GM12878 (cell line): ENCODE measurements around the gene CD52. TPM values are rescaled to one million over a fixed set of nuclear protein-coding genes. Genes with fewer than 3 reads are reported as not detected.

ENCODE experiments used
- BACH1 ChIP-seq: fragments of 450-650 bp; IDR thresholded peaks from 2 replicates; pipeline ENCODE4 v1.6.1; 2017; ENCODE audit warnings: mild to moderate bottlenecking, borderline replicate concordance
- CREM ChIP-seq: IDR thresholded peaks from 2 replicates; pipeline ENCODE4 v1.6.1; 2014; ENCODE audit warnings: antibody characterized with exemption, low read depth
- DPF2 ChIP-seq: fragments of 450-650 bp; IDR thresholded peaks from 2 replicates; pipeline ENCODE4 v1.6.1; 2017; ENCODE audit warnings: mild to moderate bottlenecking
- E2F8 ChIP-seq: fragments of 450-650 bp; IDR thresholded peaks from 2 replicates; pipeline ENCODE4 v1.6.1; 2018; ENCODE audit warnings: mild to moderate bottlenecking, low read depth, moderate library complexity; ENCODE audit not compliant: partially characterized antibody
- ESRRA ChIP-seq: IDR thresholded peaks from 2 replicates; pipeline ENCODE4 v1.6.1; 2012; ENCODE audit warnings: mild to moderate bottlenecking, low read length, improper control_type of control experiment
- ETV6 ChIP-seq, 2 experiments: fragments of 450-650 bp in 1 of 2; IDR thresholded peaks in 1 of 2; conservative IDR thresholded peaks in 1 of 2; 2 replicates each; pipeline ENCODE4 v1.6.1; 2014; ENCODE audit warnings: antibody characterized with exemption in 1 of 2, borderline replicate concordance in 1 of 2, low read depth in 1 of 2, mild to moderate bottlenecking in 1 of 2, moderate library complexity in 1 of 2
- FOXM1 ChIP-seq: IDR thresholded peaks from 2 replicates; pipeline ENCODE4 v1.6.1; 2012; ENCODE audit warnings: low read depth, mild to moderate bottlenecking, inconsistent platforms, low read length, moderate library complexity
- IKZF1 ChIP-seq: fragments of 450-650 bp; conservative IDR thresholded peaks from 2 replicates; pipeline ENCODE4 v1.6.1; 2017; ENCODE audit warnings: antibody characterized with exemption, mild to moderate bottlenecking
- MAX ChIP-seq: IDR thresholded peaks from 2 replicates; pipeline ENCODE4 v1.6.1; 2012; ENCODE audit warnings: low read depth, low read length, improper control_type of control experiment
- MLLT1 ChIP-seq: fragments of 450-650 bp; IDR thresholded peaks from 2 replicates; pipeline ENCODE4 v1.6.1; 2016; ENCODE audit warnings: mild to moderate bottlenecking
- MTA2 ChIP-seq: fragments of 450-650 bp; IDR thresholded peaks from 2 replicates; pipeline ENCODE4 v1.6.1; 2016; ENCODE audit warnings: low read depth, mild to moderate bottlenecking, moderate library complexity
- NBN ChIP-seq: fragments of 450-650 bp; IDR thresholded peaks from 2 replicates; pipeline ENCODE4 v1.6.1; 2016
- POLR2A ChIP-seq: IDR thresholded peaks from 2 replicates; pipeline ENCODE4 v1.6.1; 2011; ENCODE audit warnings: low read depth, mild to moderate bottlenecking, low read length
- SPI1 ChIP-seq: IDR thresholded peaks from 2 replicates; pipeline ENCODE4 v1.6.1; 2011; ENCODE audit warnings: low read depth, mild to moderate bottlenecking, low read length, moderate library complexity, borderline replicate concordance; ENCODE audit not compliant: insufficient read depth
- TCF3 ChIP-seq: IDR thresholded peaks from 2 replicates; pipeline ENCODE4 v1.6.1; 2012; ENCODE audit warnings: low read depth, mild to moderate bottlenecking, low read length, borderline replicate concordance; ENCODE audit not compliant: insufficient read depth
- USF2 ChIP-seq: IDR thresholded peaks from 2 replicates; pipeline ENCODE4 v1.6.1; 2011; ENCODE audit warnings: low read depth, low read length, improper control_type of control experiment, borderline replicate concordance
- YY1 ChIP-seq: IDR thresholded peaks from 2 replicates; pipeline ENCODE4 v1.6.1; 2011; ENCODE audit warnings: low read depth, mild to moderate bottlenecking, low read length
- ZNF687 ChIP-seq: fragments of 450-650 bp; IDR thresholded peaks from 2 replicates; pipeline ENCODE4 v1.6.1; 2017; ENCODE audit warnings: mild to moderate bottlenecking, moderate library complexity
- polyA plus RNA-seq, 11 experiments: library from polyadenylated mRNA; depleted of rRNA in 4 of 11; unstranded in 6 of 11; stranded (reverse) in 5 of 11; fragments of >200 nt; fragmentation: Nextera tagmentation in 4 of 11; fragmentation: Illumina TruSeq in 1 of 11; extraction: Ambion mirVana in 4 of 11; extraction: Trizol in 1 of 11; gene quantifications; 1 replicate in 1 of 11; 2 replicates in 10 of 11; pipeline versions ENCODE4 v1.2.1 to v1.2.3, GENCODE V29; 2011 to 2016; ENCODE audit warnings: inconsistent platforms in 2 of 11, missing spikeins in 2 of 11, low read depth in 1 of 11
- total RNA-seq, 4 experiments: library from RNA; depleted of rRNA in 3 of 4; stranded (reverse); fragments of >200 nt in 3 of 4; fragmentation: Illumina TruSeq in 1 of 4; extraction: Trizol in 1 of 4; gene quantifications; 2 replicates each; pipeline versions ENCODE4 v1.2.1 to v1.2.3, GENCODE V29; 2013 to 2021

CD52 gene
- total and polyA plus RNA-seq, 10 of the 15 experiments (the other 5 are each of a cell fraction or from before 2014, with no cell fraction given), result 237 to 2,736 (median 532) TPM

- TF ChIP-seq ZNF687, result peak; percentile 75
- peak; percentile 40; the same call in 1 of the 2 replicates for TF ChIP-seq DPF2
- TF ChIP-seq E2F8, result no peak
- TF ChIP-seq TCF3, result 0 out of 2 replicates have a peak, but pooled peaks have one; percentile 12
- TF ChIP-seq MTA2, result peak; percentile 33; the same call in 1 of the 2 replicates
- TF ChIP-seq POLR2A, result peak; percentile 74
- no peak for TF ChIP-seq USF2
- TF ChIP-seq NBN, result 0 out of 2 replicates have a peak, but pooled peaks have one; percentile 2
- 0 out of 4 replicates have a peak, but pooled peaks of 1 of the 2 experiments have one; percentile 6 for TF ChIP-seq ETV6 (conservative IDR thresholded peaks at IDR 0.05 in 1 of 2, IDR thresholded peaks at IDR 0.05 in 1 of 2; ENCODE audit: borderline replicate concordance in 1 of 2, low read depth in 1 of 2)
- no peak for TF ChIP-seq FOXM1
- 0 out of 2 replicates have a peak, but pooled peaks have one; percentile 1 for TF ChIP-seq CREM
- no peak for TF ChIP-seq ESRRA
- TF ChIP-seq MAX, result peak; percentile 40; the same call in 1 of the 2 replicates
- TF ChIP-seq MLLT1, result 0 out of 2 replicates have a peak, but pooled peaks have one; percentile 58
- TF ChIP-seq IKZF1, result 0 out of 2 replicates have a peak, but pooled peaks have one; percentile 26
- TF ChIP-seq BACH1, result peak; percentile 20; the same call in 1 of the 2 replicates
- peak; percentile 7; the same call in 1 of the 2 replicates for TF ChIP-seq YY1
- peak; percentile 83 for TF ChIP-seq SPI1
These were observed 28.3 kb upstream of the CD52 start (continued) for GRCh38 chr1:26289158-26290059.
